DOHH2 (cell line): Measurements from ENCODE around the gene STAT5B.
"Not testable (repeated sequence)": the region's sequence is repeated elsewhere in the genome, so short reads cannot be mapped to it uniquely, and the experiment has no call there.

Experiments used
- H3F3A ChIP-seq: fragments of 200-600 bp; sonication (generic), shearing (Covaris generic); 2 replicates; pipeline ENCODE4 v1.6.0; 2016; ENCODE audit warnings: antibody characterized with exemption, mild to moderate bottlenecking; ENCODE audit not compliant: control insufficient read depth, insufficient read depth
- H3K27ac ChIP-seq: fragments of 200-600 bp; sonication (generic); 2 replicates; pipeline ENCODE4 v1.5.1; 2014; ENCODE audit warnings: low read depth, mild to moderate bottlenecking, low read length, moderate library complexity
- H3K27me3 ChIP-seq: fragments of 200-600 bp; sonication (generic); 2 replicates; pipeline ENCODE4 v1.6.1; 2014; ENCODE audit warnings: mild to moderate bottlenecking, low read length, mixed read lengths; ENCODE audit not compliant: control insufficient read depth
- H3K36me3 ChIP-seq: fragments of 200-600 bp; sonication (generic); 2 replicates; pipeline ENCODE4 v1.6.1; 2014; ENCODE audit warnings: mild to moderate bottlenecking, low read length, moderate library complexity, mixed read lengths; ENCODE audit not compliant: control insufficient read depth
- H3K4me1 ChIP-seq: fragments of 200-600 bp; sonication (generic); 2 replicates; pipeline ENCODE4 v1.6.1; 2014; ENCODE audit warnings: mild to moderate bottlenecking, low read length, mixed read lengths; ENCODE audit not compliant: control insufficient read depth
- H3K4me2 ChIP-seq: fragments of 200-600 bp; sonication (generic); 2 replicates; pipeline ENCODE4 v1.6.0; 2014; ENCODE audit warnings: mild to moderate bottlenecking, low read length, moderate library complexity
- H3K4me3 ChIP-seq: fragments of 200-600 bp; sonication (generic); 2 replicates; pipeline ENCODE4 v1.5.1; 2014; ENCODE audit warnings: mild to moderate bottlenecking, low read length, mixed read lengths
- H3K79me2 ChIP-seq: fragments of 200-600 bp; sonication (generic); 2 replicates; pipeline ENCODE4 v1.6.1; 2014; ENCODE audit warnings: mild to moderate bottlenecking, low read length, mixed read lengths; ENCODE audit not compliant: control insufficient read depth
- H3K9me2 ChIP-seq: fragments of 200-600 bp; sonication (generic); replicated peaks from 2 replicates; pipeline ENCODE4 v1.6.1; 2014; ENCODE audit warnings: mild to moderate bottlenecking, low read length, mixed read lengths; ENCODE audit not compliant: control insufficient read depth
- H3K9me3 ChIP-seq: fragments of 200-600 bp; sonication (generic); 2 replicates; pipeline ENCODE4 v1.6.1; 2014; ENCODE audit warnings: antibody characterized with exemption, low read length, mixed read lengths; ENCODE audit not compliant: control insufficient read depth, insufficient read depth
- H4K20me1 ChIP-seq: fragments of 200-600 bp; sonication (generic); 2 replicates; pipeline ENCODE4 v1.6.0; 2014; ENCODE audit warnings: low read depth, mild to moderate bottlenecking, antibody characterized with exemption, low read length, moderate library complexity; ENCODE audit not compliant: control insufficient read depth, insufficient read depth
- CTCF ChIP-seq: fragments of 200-600 bp; sonication (generic); IDR thresholded peaks from one replicate; pipeline ENCODE4 v1.5.1; 2014; ENCODE audit warnings: antibody characterized with exemption, mild to moderate bottlenecking, low read depth, low read length; ENCODE audit not compliant: poor library complexity, severe bottlenecking
- EZH2phosphoT487 ChIP-seq: fragments of 200-600 bp; sonication (generic); IDR thresholded peaks from 2 replicates; pipeline ENCODE4 v1.6.1; 2017; ENCODE audit warnings: borderline replicate concordance, mild to moderate bottlenecking, antibody characterized with exemption, low read length, moderate library complexity, mixed read lengths

The STAT5B gene

DNA sequence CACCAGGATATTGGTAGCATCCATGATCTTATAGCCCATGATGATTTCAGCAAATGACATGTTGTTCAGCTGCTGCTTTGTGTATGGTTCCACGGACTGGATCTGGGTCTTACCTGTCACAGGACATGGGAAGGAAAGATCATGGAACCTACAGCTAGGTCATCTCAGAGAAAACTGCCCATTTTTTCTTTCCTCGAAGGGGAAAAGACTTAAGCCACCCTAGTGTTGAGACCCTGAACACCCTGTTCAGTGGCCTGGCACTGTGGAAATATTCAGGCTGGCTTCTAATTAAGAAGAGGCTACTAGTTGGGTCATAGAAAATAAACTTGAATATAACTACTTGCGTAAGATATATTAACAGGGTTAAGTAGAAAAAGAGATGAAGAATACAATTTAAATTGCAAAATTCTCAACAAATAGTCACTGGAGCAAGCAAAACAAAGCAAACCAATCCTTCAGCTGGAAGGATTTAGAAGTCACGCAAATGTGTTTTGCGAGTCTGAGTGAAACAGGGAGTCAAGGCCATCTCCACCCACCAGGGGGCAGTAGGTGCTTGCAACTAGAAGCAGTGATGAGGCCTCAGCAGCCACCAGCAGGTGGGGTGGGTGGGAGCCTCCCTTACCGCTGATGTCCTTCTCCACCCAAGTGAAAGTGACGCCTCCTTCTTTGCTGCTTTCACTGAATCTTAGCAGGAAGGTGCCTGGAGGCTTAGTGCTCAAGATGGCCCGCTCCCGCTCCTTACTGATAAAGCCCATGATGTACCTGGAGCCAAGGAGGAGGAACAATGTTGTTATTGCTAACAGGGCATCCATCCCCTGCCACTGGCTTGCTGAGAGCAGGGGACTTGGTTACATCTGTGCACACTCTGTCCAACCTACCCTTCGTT, 46.4 kb upstream of the STAT5B start:
- Histone ChIP-seq H3K4me3 (no peak overlapping the region), H3K9me2 (no peaks in the 10 kb centered on the region), H3K27me3 (no peaks in the 10 kb centered on the region), H3F3A (peaks cover 4% of the 10 kb centered on the region; the same call in 1 of the 2 replicates), H3K27ac (no peak overlapping the region), H3K9me3 (no peaks in the 10 kb centered on the region), H3K4me1 (peaks cover 30% of the 10 kb centered on the region), H3K36me3 (no peaks in the 10 kb centered on the region), H4K20me1 (no peaks in the 10 kb centered on the region), H3K4me2 (0 out of 2 replicates have a peak overlapping the region, but pooled peaks have one; percentile 8), H3K79me2 (no peaks in the 10 kb centered on the region)
- no peak for TF ChIP-seq EZH2phosphoT487
- TF ChIP-seq CTCF: peak; percentile 99

GRCh38 chr17:42321555-42321954, 45.4 kb upstream of the STAT5B start:
- Histone ChIP-seq H3K9me2 (no peaks in the 10 kb centered on the region), H4K20me1 (no peaks in the 10 kb centered on the region), H3K4me1 (peaks cover 40% of the 10 kb centered on the region), H3K79me2 (no peaks in the 10 kb centered on the region), H3K27ac (no peak overlapping the region), H3K4me3 (no peak overlapping the region), H3K9me3 (no peaks in the 10 kb centered on the region), H3K4me2 (no peak overlapping the region), H3K27me3 (no peaks in the 10 kb centered on the region), H3F3A (peaks cover 9% of the 10 kb centered on the region), H3K36me3 (no peaks in the 10 kb centered on the region)
- no peak for TF ChIP-seq EZH2phosphoT487

DNA sequence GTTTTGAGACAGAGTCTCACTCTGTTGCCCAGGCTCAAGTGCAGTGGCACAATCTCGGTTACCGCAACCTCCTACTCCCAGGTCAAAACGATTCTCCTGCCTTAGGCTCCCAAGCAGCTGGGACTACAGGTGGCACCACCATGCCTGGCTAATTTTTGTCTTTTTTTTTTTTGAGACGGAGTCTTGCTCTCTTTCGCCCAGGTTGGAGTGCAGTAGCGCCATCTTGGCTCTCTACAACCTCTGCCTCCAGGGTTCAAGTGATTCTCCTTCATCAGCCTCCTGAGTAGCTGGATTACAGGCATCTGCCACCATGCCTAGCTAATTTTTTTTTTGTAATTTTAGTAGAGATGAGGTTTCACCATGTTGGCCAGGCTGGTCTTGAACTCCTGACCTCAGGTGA, 41.8 kb upstream of the STAT5B start:
- not testable (repeated sequence) for H3K36me3 ChIP-seq, H3K4me2 ChIP-seq, H3K9me2 ChIP-seq, H3K9me3 ChIP-seq, H3K4me3 ChIP-seq, H3K27ac ChIP-seq, H3K79me2 ChIP-seq, H4K20me1 ChIP-seq, H3K27me3 ChIP-seq
- H3F3A ChIP-seq: peaks cover 22% of the 10 kb centered on the region
- peaks cover 72% of the 10 kb centered on the region for H3K4me1 ChIP-seq

- TF ChIP-seq EZH2phosphoT487 (no peak), CTCF (no peak)
- no peak overlapping the region for H3K4me2 ChIP-seq
- H3K4me1 ChIP-seq: peaks cover 72% of the 10 kb centered on the region
- no peak overlapping the region for H3K27ac ChIP-seq
- peaks cover 22% of the 10 kb centered on the region for H3F3A ChIP-seq
- no peaks in the 10 kb centered on the region for H3K36me3 ChIP-seq
- no peaks in the 10 kb centered on the region for H4K20me1 ChIP-seq
- no peaks in the 10 kb centered on the region for H3K9me3 ChIP-seq
- H3K27me3 ChIP-seq: no peaks in the 10 kb centered on the region
- H3K9me2 ChIP-seq: no peaks in the 10 kb centered on the region
- no peaks in the 10 kb centered on the region for H3K79me2 ChIP-seq
- no peak overlapping the region for H3K4me3 ChIP-seq
These were observed 41.2 kb upstream of the STAT5B start for GRCh38 chr17:42317266-42317845.
